Adrenal gland (tissue), 5 donors: ENCODE results near the gene C3orf70.

Source experiments
- POLR2A ChIP-seq, 2 donors: fragments of 450-650 bp; IDR thresholded peaks; one replicate each; pipeline ENCODE4 v1.6.1; 2017; ENCODE audit warnings: antibody characterized with exemption in 2 of 2, mild to moderate bottlenecking in 2 of 2, moderate library complexity in 1 of 2
- TF ChIP-seq, protein P1 (sequence below), 6 experiments: fragments of 450-650 bp in 4 of 6; fragments of 200-600 bp in 2 of 6; sonication (generic) in 1 of 6; IDR thresholded peaks; 1 replicate in 5 of 6; 2 replicates in 1 of 6; pipeline versions ENCODE4 v1.5.1 to v1.8.0; 2016 to 2021; ENCODE audit warnings: antibody characterized with exemption in 6 of 6, mild to moderate bottlenecking in 2 of 6, moderate library complexity in 1 of 6
- donor health status: DM: no; HTN: no; CAD: no.

DNA sequence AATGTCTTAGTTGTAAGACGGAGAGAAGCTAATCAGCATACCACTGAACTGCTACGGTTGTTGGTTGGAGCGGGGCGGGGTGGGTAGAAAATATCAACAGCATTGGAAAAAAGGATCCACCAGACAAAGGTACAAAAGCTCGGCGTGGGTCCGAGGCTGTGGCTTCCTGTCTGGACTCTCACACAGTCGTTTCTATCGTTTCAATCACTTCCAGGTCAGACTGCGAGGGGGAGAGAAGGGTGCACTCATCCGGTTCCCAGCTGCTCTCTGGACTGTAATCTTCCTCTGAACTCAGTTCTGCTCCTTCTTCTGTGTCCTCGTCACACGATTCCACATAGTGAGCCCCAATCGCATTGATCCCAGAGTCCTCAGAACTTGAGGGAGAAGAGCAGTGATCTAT is 70.0 kb downstream of the C3orf70 start:
- TF ChIP-seq, protein P1, sequence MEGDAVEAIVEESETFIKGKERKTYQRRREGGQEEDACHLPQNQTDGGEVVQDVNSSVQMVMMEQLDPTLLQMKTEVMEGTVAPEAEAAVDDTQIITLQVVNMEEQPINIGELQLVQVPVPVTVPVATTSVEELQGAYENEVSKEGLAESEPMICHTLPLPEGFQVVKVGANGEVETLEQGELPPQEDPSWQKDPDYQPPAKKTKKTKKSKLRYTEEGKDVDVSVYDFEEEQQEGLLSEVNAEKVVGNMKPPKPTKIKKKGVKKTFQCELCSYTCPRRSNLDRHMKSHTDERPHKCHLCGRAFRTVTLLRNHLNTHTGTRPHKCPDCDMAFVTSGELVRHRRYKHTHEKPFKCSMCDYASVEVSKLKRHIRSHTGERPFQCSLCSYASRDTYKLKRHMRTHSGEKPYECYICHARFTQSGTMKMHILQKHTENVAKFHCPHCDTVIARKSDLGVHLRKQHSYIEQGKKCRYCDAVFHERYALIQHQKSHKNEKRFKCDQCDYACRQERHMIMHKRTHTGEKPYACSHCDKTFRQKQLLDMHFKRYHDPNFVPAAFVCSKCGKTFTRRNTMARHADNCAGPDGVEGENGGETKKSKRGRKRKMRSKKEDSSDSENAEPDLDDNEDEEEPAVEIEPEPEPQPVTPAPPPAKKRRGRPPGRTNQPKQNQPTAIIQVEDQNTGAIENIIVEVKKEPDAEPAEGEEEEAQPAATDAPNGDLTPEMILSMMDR (IDR thresholded peaks at IDR 0.05), result no peak
- TF ChIP-seq POLR2A (IDR thresholded peaks at IDR 0.05), result no peak
